HS-27A (cell line): Measurements from ENCODE around the gene CUL5.
"Not testable (repeated sequence)": the region's sequence is repeated elsewhere in the genome, so short reads cannot be mapped to it uniquely, and the experiment has no call there.

ENCODE experiments used
- DNase-seq: peaks from one replicate; pipeline ENCODE4 v3.0.0-alpha.2; 2012; ENCODE audit warnings: low read depth, missing footprints

The CUL5 gene

GRCh38 chr11:108025387-108026080, 16.8 kb downstream of the CUL5 start:
- no peak for DNase-seq

- DNase-seq, result no peak
Observed at GRCh38 chr11:108027057-108027456, 18.4 kb downstream of the CUL5 start.

- DNase-seq, result not testable (repeated sequence)
Observed at GRCh38 chr11:108028822-108029441, 20.2 kb downstream of the CUL5 start.

- DNase-seq, result not testable (repeated sequence)
Observed at GRCh38 chr11:108031604-108032003, 22.9 kb downstream of the CUL5 start.

GRCh38 chr11:108032800-108033199, 24.1 kb downstream of the CUL5 start:
- DNase-seq, result no peak

- DNase-seq, result no peak
Observed at GRCh38 chr11:108034034-108034433, 25.3 kb downstream of the CUL5 start.

- DNase-seq, result no peak
Observed at GRCh38 chr11:108034952-108035351, 26.3 kb downstream of the CUL5 start.

GRCh38 chr11:108035690-108036089, 27.0 kb downstream of the CUL5 start:
- no peak for DNase-seq

GRCh38 chr11:108037211-108037610, 28.5 kb downstream of the CUL5 start:
- no peak for DNase-seq

GRCh38 chr11:108037636-108038035, 28.9 kb downstream of the CUL5 start:
- no peak for DNase-seq

GRCh38 chr11:108048269-108048668, 39.6 kb downstream of the CUL5 start:
- no peak for DNase-seq

- no peak for DNase-seq
Observed at GRCh38 chr11:108062336-108062735, 53.6 kb downstream of the CUL5 start.

- no peak for DNase-seq
Observed at GRCh38 chr11:108063410-108063809, 54.7 kb downstream of the CUL5 start.

GRCh38 chr11:108069947-108070346, 61.2 kb downstream of the CUL5 start:
- no peak for DNase-seq

GRCh38 chr11:108084811-108085210, 76.1 kb downstream of the CUL5 start:
- no peak for DNase-seq

GRCh38 chr11:108085672-108086071, 77.0 kb downstream of the CUL5 start:
- no peak for DNase-seq

GRCh38 chr11:108092134-108092533, 83.4 kb downstream of the CUL5 start:
- DNase-seq, result no peak

- DNase-seq, result no peak
Observed at GRCh38 chr11:108093128-108093904, 84.6 kb downstream of the CUL5 start.

- no peak for DNase-seq
Observed at GRCh38 chr11:108097179-108097578, 88.5 kb downstream of the CUL5 start.

- DNase-seq, result no peak
Observed at GRCh38 chr11:108101090-108101775, 92.5 kb downstream of the CUL5 start.

GRCh38 chr11:108111126-108111525, 102.4 kb downstream of the CUL5 start:
- no peak for DNase-seq

GRCh38 chr11:108112057-108112456, 103.4 kb downstream of the CUL5 start:
- DNase-seq, result no peak
